Fibroblast of the aortic adventitia (primary cell): Measurements from ENCODE around the gene BUD13. TPM values are rescaled to one million over a fixed set of nuclear protein-coding genes. Genes with fewer than 3 reads are reported as not detected.

ENCODE experiments used
- DNase-seq: peaks from one replicate; pipeline ENCODE4 v3.0.0-alpha.2; 2010; ENCODE audit warnings: low read depth
- H3K4me3 ChIP-seq: 2 replicates; pipeline ENCODE4 v1.5.1; 2011; ENCODE audit warnings: low read depth, mild to moderate bottlenecking, control low read depth, low read length, moderate library complexity
- total RNA-seq: library from RNA; depleted of rRNA; stranded (reverse); fragments of >200 nt; gene quantifications from 2 replicates; pipeline ENCODE4 v1.2.3, GENCODE V29; 2012; ENCODE audit warnings: low replicate concordance
- TF ChIP-seq, protein P1 (sequence below): IDR thresholded peaks from 2 replicates; pipeline ENCODE4 v1.5.1; 2011; ENCODE audit warnings: mild to moderate bottlenecking, low read length, control low read depth, inconsistent platforms; ENCODE audit not compliant: insufficient read depth

The BUD13 gene
- total RNA-seq, 1 donor = 14.6 TPM

DNA sequence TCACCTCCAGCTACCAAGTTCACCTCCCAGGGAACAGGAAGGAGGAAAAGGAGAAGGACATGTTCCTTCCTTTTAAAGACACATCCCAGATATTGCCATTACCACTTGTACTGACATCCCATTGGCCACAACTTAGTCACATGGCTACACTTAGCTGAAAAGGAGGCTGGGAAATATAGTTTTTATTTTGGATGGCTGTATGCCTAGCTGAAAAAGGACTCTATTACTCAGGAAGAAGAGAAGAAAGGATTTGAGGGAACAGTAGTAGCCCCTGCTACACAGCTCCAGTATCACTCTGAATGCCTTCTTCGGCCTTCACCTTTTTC lies 20.9 kb upstream of the BUD13 start:
- TF ChIP-seq, protein P1, sequence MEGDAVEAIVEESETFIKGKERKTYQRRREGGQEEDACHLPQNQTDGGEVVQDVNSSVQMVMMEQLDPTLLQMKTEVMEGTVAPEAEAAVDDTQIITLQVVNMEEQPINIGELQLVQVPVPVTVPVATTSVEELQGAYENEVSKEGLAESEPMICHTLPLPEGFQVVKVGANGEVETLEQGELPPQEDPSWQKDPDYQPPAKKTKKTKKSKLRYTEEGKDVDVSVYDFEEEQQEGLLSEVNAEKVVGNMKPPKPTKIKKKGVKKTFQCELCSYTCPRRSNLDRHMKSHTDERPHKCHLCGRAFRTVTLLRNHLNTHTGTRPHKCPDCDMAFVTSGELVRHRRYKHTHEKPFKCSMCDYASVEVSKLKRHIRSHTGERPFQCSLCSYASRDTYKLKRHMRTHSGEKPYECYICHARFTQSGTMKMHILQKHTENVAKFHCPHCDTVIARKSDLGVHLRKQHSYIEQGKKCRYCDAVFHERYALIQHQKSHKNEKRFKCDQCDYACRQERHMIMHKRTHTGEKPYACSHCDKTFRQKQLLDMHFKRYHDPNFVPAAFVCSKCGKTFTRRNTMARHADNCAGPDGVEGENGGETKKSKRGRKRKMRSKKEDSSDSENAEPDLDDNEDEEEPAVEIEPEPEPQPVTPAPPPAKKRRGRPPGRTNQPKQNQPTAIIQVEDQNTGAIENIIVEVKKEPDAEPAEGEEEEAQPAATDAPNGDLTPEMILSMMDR = no peak
- DNase-seq = no peak

DNA sequence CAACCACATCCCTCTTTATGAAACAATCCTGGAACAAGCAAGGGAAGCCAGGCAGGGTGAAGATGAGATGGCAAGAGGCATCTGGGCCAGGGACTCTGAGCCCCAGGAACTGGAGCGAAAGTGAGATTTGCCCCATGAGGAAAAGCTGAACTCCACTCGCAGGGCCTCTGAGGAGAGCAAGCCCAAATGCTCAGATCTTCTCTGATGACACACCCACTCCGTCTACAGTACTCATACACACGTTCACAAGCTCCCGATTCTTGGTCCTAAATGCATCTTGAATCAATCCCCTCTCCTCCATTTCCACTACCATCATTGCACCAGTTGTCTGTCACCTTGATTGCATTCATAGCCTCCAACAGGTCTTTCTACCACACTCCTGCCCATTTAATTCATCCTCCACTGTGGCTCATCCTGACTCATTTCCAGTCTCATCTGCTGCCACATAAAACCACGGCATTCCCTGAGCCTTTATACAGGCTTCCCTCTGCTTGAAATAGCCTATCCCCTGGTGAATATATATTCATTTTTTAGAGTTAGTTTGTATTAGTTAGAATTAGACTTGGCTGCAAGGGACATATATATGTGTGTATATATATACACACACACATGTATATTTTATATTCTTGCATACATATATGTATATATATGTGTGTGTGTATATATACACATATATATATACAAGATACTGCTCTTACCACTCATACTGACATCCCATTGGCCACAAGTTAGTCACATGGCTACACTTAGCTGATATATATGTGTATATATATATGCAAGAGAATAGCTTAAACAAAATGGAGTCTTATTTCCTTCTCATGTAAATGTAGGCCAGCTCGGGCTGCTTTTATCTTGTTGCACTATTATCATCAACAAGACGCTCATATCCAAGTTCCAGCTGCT lies 20.3 kb upstream of the BUD13 start:
- TF ChIP-seq, protein P1 = no peak
- peak; percentile 70 for DNase-seq
- H3K4me3 ChIP-seq = no peak overlapping the region

More for the DNA sequence above, 20.9 kb upstream of the BUD13 start:
- no peak overlapping the region for H3K4me3 ChIP-seq

DNA sequence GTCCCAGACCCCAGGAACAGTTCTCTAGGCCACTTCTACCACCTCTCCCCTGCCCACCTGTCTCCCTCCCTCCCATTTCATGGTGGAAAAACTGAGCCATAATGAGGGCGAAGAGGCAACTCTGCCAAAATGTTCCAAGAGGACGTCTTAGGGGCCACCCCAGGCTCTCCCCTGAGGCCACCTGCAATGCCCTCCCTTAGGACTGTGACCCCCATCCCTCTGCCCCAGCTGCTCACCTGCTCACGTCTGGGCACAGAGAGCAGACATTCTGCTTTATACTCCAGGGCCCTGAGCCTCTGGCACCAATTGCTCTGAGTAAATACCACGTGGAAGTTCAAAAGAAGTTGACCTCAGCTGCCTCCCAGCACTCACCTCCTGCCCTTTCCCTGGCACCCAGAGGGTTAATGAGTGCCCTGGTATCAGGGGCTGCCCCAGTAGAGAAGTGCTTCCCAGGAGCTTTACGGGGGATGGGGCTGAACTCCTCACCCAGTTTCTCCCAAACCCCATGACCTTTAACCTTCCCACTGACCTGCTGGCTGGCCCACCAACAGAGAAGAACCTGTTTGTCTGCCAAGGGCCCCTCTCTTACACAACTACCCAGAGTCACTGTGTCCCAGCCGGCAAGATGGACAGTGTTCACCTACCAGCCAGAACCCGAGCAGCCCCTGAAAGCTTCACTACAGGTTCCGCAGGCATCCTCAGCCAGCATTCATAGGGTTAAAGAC lies 19.5 kb upstream of the BUD13 start:
- H3K4me3 ChIP-seq = no peak overlapping the region
- no peak for DNase-seq
- TF ChIP-seq, protein P1 = no peak

- no peak within 1 kb of the TSS for H3K4me3 ChIP-seq
- TF ChIP-seq, protein P1 = no peak
- no peak for DNase-seq
These were observed 19.0 kb upstream of the BUD13 start, which contains the start of gene APOA5 for GRCh38 chr11:116791813-116792143. Gene APOA5 (minus strand): TSS chr11:116791879. CDS start chr11:116791860, 19 bp downstream.

GRCh38 chr11:116791002-116791812 lies 18.4 kb upstream of the BUD13 start:
- DNase-seq = peak; percentile 69
- TF ChIP-seq, protein P1 = peak; percentile 95
- no peak overlapping the region for H3K4me3 ChIP-seq

DNA sequence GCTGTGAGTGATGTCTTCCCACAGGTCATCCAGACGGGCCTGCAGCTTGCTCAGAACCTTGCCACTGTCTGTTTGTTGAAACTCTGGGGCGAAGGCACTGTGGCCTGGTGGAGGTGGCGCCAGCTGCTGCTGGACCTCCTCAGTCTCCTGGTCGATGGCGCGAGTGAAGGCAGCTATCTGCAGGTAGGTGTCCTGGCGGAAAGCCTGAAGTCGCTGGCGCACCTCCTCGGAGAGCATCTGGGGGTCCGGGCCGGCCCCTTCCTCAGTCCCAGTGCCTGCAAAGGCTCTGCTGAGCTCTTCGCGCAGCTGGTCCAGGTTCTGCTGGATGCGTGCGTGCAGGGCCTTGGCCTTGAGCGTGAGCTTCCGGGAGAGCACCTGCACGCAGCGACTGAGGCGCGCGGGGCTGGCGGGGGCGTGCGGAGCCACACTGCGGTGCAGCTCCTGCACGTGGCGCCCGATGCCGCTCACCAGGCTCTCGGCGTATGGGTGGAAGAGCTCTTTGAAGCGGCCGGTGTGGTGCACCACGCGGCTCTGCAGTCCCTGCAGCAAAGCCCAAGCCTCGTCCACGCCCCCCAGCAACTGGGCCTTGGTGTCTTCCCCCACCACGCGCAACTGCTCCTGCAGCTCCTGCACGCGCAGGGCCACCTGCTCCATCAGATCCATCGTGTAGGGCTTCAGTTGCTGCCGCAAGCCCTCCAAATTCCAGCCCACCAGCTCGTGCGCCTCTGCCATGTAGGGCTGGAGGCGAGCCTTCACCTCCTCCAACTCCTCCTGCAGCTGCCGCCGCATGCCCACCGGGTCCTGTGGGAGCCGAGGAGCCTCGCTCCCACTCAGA lies 17.6 kb upstream of the BUD13 start:
- TF ChIP-seq, protein P1 = no peak
- DNase-seq = no peak
- H3K4me3 ChIP-seq = no peak overlapping the region
